Measurements from ENCODE around the gene PARK7.

PARK7 gene

GRCh38 chr1:8010080-8010664 is 48.7 kb downstream of the PARK7 start:
- DNase-seq (ENCODE audit: low spot score): no peak

GRCh38 chr1:8011016-8011415 is 49.5 kb downstream of the PARK7 start:
- DNase-seq (ENCODE audit: low spot score): no peak

GRCh38 chr1:8011923-8012858 is 50.7 kb downstream of the PARK7 start:
- no peak for DNase-seq (ENCODE audit: low spot score)

GRCh38 chr1:8012955-8013354 is 51.4 kb downstream of the PARK7 start:
- DNase-seq (ENCODE audit: low spot score): no peak

GRCh38 chr1:8013399-8013798 is 51.9 kb downstream of the PARK7 start:
- no peak for DNase-seq (ENCODE audit: low spot score)

- DNase-seq (ENCODE audit: low spot score): no peak
These were observed 52.3 kb downstream of the PARK7 start for GRCh38 chr1:8013800-8014199.

- no peak for DNase-seq (ENCODE audit: low spot score)
These were observed 53.0 kb downstream of the PARK7 start for GRCh38 chr1:8014381-8014988.

- DNase-seq (ENCODE audit: low spot score): peak; percentile 69
These were observed 53.7 kb downstream of the PARK7 start for GRCh38 chr1:8015036-8015808.

- DNase-seq (ENCODE audit: low spot score): no peak
These were observed 54.3 kb downstream of the PARK7 start for GRCh38 chr1:8015809-8016165.

- no peak for DNase-seq (ENCODE audit: low spot score)
These were observed 54.8 kb downstream of the PARK7 start for GRCh38 chr1:8016210-8016894.

- DNase-seq (ENCODE audit: low spot score): no peak
These were observed 55.4 kb downstream of the PARK7 start for GRCh38 chr1:8016895-8017241.

GRCh38 chr1:8017495-8018197 is 56.1 kb downstream of the PARK7 start:
- peak; percentile 39 for DNase-seq (ENCODE audit: low spot score)

GRCh38 chr1:8018492-8019228 is 57.1 kb downstream of the PARK7 start:
- DNase-seq (ENCODE audit: low spot score): no peak

- DNase-seq (ENCODE audit: low spot score): no peak
These were observed 57.7 kb downstream of the PARK7 start for GRCh38 chr1:8019229-8019620.

GRCh38 chr1:8020032-8020431 is 58.5 kb downstream of the PARK7 start:
- DNase-seq (ENCODE audit: low spot score): no peak

- no peak for DNase-seq (ENCODE audit: low spot score)
These were observed 60.3 kb downstream of the PARK7 start for GRCh38 chr1:8021676-8022266.

GRCh38 chr1:8022395-8023286 is 61.1 kb downstream of the PARK7 start:
- DNase-seq (ENCODE audit: low spot score): no peak

- DNase-seq (ENCODE audit: low spot score): no peak
These were observed 61.9 kb downstream of the PARK7 start for GRCh38 chr1:8023287-8023994.

GRCh38 chr1:8023995-8024313 is 62.4 kb downstream of the PARK7 start:
- no peak for DNase-seq (ENCODE audit: low spot score)
